GM21367 (cell line): Measurements from ENCODE around the gene C3orf80.
A peak's percentile ranks its signal among the peaks of the same experiment; 100 is the strongest.
"Not testable (repeated sequence)": the region's sequence is repeated elsewhere in the genome, so short reads cannot be mapped to it uniquely, and the experiment has no call there.

Experiments
- ATAC-seq: cut with Tn5 transposase; IDR thresholded peaks from one replicate; pipeline ENCODE4 v1.9.1; 2021; ENCODE audit not compliant: unreplicated experiment

The C3orf80 gene

DNA sequence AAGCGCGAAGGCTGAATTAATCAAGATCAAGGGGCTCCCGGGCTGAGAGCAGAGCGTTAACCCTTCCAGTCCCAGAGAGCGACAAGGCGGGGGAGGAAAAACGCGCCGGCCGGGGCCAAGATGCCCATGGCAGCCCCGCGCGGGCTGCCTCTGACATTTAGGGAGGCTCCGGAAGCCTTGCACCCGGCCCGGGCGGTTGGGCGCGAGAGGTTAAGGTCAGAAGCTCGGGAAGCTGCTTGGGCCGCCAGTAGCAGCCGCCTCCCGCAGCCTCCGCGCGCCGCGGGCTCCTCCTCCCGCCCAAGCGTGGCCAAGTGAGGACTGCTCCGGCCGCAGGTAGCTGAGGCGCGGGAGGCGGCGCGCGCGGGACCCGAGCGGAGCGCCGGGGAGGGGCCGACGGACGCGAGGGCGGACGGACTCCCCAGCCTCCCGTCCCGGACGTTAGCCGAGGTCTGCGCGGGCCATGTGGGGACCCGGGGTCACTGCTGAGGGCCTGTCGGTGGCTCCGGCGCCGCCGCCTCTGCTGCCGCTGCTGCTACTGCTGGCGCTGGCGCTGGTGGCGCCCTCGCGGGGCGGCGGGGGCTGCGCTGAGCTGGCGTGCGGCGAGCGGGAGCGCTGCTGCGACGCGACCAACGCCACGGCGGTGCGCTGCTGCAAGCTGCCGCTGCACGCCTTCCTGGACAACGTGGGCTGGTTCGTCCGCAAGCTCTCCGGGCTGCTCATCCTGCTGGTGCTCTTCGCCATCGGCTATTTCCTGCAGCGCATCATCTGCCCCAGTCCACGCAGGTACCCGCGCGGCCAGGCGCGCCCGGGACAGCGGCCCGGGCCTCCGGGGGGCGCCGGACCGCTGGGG is at the start of gene C3orf80:
Gene C3orf80, plus strand, starts transcription at position 247 of the 850 bp plus-strand sequence. Its CDS starts 214 bp downstream, at position 461.
- ATAC-seq = peak; percentile 83

DNA sequence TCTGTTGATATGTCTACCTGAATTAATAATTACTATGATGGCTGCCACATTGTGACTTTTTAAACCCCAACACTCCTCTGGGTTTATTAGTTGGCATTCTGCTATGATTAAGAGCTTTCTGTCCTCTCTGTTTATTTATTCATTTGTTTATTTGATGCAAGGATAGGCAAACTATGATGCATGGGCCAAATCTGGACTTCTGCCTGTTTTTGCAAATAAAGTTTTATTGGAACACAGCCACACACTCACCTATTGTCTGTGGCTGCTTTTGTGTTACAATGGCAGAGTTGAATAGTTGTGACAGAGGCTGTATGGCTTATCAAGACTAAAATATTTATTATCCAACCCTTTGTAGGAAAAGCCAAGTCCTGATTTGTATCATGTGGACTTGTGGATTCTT is 48.3 kb upstream of the C3orf80 start:
- no peak for ATAC-seq

DNA sequence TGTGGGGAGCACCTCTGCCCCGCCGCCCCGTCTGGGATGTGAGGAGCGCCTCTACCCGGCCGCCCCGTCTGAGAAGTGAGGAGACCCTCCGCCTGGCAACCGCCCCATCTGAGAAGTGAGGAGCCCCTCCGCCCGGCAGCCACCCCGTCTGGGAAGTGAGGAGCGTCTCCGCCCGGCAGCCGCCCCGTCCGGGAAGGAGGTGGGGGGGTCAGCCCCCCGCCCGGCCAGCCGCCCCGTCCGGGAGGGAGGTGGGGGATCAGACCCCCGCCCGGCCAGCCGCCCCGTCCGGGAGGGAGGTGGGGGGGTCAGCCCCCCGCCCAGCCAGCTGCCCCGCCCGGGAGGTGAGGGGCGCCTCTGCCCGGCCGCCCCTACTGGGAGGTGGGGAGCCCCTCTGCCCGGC is 46.6 kb upstream of the C3orf80 start:
- not testable (repeated sequence) for ATAC-seq

DNA sequence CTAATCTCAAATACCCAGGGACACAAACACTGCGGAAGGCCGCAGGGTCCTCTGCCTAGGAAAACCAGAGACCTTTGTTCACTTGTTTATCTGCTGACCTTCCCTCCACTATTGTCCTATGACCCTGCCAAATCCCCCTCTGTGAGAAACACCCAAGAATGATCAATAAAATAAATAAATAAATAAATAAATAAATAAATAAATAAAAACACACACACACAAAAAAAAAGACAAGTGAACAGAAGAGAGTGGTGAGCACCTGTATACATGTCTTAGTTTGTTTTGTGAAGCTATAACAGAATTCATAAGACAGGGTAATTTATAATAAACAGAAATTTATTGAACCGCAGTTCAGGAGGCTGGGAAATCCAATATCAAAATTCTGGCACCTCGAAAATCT is 45.8 kb upstream of the C3orf80 start:
- not testable (repeated sequence) for ATAC-seq

DNA sequence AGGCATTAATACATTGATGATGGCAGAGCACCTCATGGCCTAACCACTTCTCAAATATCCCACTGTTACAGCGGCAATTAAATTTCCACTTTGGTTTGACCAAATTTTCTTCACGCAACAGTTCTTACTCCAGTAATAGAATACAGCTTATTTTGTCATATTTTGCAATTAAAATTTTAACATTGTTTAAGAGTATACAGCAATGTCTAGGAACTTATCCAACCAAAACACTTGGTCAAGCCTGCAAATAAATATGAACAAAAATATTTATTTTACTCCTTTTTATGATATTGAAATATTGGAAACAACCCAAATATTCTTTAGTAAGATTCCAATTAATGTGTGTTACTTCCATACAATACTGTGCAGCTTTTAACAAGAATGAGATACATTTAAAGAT is 45.3 kb upstream of the C3orf80 start:
- ATAC-seq = no peak

DNA sequence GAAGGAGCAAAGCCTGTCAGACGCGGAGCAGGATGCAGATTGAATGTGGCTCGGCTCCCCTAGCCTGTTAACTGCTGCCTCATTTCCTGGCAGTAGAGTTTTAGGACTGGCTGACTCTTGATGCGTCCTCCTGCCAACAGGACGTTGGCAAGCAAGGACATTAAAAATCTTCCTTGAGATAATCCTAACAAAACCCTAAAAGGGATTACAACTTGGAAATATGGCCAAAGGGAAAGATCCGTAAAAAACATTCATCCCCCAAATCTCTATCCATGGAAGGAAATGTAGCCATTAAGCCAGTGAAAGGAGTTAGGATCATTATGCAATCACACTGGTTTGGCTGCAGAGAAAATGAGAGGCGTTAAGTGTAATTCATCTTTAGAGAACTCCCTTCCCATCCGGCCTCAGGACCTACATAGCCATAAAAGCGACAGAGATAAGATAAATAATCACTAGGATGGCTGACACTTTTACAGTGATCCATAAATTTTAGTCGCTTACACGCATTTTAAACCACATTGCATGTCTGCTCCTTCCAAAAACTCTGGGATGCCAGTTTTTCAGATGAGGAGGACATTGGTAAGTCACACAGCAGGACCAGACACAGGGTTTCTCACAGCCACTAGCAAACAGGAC is 44.5 kb upstream of the C3orf80 start:
- no peak for ATAC-seq

DNA sequence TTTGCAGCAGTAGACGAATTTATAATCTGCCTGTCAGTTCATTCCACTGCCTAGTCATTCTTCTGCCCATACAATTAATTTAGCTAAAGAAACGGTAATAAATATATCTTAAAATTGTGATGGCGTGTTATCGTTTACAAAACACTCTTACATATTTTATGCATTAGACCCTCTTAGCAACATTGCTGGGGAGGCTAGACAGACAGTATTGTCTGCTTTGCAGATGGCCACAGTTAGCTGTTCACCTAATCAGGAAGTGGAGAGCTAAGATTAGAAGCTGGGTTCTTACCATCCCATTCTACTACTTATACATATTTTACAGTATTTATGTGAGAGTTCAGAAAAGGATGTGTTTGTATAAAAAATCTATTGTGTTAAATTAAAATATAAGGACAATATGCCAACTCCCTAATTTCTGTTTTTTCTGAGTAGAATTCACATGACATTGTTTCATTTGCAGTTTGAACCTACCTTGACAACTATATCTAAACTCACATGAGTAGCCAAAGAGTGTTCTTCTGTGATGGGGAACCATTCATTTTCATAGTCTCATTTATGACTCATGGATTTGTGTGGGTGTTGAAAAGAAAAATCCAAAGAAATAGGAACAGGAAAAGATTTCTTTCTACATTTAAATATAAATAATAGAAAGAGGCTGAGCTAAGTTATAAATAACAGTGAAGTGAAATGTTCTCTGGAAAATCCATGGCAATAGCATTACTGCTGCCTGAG is 41.7 kb upstream of the C3orf80 start:
- ATAC-seq = no peak

DNA sequence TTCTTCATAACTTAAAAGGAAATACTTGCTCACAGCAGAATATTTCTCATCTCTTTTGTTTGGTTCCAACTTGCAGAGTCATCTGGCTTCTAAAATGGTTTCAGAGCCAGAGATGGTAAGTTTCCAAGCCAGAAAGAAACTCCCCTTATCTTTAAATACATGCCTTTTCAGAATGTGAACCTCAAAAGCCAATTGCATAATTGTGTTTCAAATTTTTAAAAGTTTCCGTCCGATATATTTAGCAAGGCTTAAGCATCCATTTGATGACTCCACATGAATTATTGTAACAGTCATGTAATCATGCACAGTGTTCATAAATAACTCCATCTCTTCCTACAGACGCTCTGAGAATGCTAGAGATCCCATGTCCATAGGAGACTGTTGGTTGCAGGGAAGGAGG is 40.6 kb upstream of the C3orf80 start:
- ATAC-seq = no peak

DNA sequence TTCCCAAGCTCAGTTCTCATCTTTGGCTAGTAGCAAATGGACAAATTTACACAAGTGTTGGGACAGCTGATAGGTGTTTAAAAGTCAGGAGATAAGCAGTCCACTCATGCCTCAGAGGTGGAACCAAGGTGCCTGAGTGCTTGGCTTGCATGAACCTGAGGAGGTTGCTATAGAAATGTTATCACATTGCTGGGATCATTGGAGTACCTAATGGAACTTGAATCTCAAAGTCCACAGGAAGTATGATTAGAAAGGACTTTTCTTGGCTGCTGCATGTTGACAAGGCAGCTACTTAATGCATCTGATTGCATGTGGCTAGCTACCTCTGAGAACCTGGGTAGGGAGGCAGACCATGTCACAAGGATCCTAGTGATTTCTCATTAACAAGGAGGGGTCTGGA is 39.5 kb upstream of the C3orf80 start:
- no peak for ATAC-seq

DNA sequence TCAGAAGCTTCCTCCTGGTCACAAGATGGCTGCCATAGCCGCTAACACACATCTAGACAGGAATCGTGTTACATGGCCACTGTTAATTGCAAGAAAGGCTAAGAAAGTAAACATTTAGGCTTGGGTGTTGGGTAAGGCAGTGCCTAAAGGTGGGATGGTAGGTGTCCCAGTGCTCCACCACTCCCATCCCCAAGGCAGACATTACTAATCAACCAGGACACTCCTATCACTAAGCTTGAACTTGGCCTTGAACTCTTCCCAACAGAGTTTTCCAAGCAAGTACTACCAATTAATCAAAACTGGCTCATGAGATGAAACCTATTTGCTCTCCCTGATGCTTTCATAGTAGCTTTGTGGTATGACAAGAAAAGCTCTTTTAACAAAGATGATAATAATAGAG is 37.9 kb upstream of the C3orf80 start:
- ATAC-seq = no peak

DNA sequence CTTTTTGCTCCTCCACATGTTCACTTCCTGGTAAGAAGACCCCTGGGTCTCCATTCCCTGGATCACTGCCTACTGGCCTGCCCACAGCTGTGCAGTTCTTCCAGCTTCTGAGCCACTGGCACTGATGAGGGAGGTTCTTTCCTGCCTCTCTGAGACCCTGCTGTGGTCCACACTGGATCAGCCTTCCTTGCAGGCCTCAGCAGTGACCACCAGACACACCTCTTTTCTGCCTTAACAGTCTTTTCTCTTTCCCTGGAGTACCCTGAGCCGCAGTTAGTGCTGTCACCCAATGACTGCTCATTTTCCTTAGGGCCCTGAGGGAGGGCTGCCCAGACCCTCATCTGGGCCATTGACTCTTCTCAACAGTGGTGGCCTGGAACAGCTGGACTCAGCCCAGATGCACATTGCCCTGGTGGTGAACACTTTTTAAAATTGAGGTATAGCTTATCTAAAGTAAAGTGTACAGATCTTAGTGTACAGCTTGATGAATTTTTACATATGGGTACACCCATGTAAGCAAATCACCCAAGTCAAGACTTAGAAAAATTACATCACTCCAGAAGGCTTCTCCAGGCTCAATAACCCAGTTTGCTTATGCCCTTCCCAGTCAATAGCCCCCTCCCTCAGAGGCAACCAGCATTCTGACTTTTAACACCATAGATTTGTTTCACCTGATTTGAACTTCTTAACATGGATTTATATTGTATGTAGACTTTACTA is 32.8 kb upstream of the C3orf80 start:
- ATAC-seq = no peak

DNA sequence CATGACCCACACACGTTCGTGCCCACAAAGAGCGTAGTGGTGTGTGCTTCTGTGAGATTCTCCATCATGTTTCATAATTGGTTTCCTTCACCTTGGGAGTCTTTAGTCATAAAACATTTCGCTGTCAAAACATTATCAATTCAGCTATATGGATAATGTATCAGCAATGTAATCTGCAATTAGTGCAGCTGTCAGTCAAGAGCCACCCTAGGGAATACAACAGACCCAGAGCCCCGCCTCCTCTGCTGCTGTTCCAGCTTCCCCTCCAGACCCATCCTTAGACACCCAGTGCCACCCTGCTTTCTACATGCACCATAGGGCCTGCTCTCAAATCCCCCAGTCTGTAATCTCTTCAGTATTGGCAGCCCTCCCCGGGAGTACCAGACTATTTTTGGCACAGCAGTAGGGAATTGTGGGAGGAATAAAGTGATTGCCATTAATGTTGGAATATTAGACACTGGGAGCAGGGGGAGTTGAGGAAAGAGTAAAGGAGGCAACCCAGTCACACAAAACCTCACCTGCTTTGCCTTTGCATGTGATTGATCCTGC is 31.5 kb upstream of the C3orf80 start:
- ATAC-seq = no peak

DNA sequence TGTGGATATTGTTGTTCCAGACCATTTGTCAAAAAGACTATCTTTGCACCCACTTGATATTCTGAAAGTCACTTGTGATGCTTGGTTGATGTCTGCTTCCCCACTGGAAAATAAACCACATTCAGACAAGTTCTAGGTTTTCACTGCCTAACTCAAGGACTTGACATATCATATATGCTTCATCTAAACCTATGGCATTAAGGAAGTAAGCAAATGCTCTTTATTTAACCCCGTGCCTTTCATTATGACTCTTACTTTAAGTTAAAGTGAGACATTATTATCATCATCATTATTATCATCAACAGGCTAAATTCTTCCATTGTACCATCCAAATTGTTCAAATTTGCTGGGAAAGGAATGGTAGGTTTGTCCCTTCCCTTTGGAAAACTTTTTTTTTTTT is 30.8 kb upstream of the C3orf80 start:
- ATAC-seq = no peak

DNA sequence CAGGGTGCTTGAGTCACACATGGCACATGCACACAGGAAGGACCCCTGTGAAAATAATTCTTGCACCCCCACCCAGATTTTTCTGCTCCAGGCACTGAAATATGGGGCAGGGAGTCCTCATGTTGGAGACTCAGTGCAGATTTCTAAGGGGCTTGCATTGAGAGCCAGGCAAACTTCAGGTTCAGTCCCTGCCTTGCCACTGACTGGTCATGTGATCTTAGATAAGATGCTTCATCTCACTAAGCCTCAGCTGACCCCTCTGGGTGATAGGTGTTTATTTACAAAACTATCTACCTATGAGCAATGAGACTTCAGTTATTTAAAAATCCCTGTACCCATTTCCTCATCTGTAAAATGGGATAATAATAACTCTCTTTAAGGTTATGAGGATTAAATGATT is 30.1 kb upstream of the C3orf80 start:
- no peak for ATAC-seq

DNA sequence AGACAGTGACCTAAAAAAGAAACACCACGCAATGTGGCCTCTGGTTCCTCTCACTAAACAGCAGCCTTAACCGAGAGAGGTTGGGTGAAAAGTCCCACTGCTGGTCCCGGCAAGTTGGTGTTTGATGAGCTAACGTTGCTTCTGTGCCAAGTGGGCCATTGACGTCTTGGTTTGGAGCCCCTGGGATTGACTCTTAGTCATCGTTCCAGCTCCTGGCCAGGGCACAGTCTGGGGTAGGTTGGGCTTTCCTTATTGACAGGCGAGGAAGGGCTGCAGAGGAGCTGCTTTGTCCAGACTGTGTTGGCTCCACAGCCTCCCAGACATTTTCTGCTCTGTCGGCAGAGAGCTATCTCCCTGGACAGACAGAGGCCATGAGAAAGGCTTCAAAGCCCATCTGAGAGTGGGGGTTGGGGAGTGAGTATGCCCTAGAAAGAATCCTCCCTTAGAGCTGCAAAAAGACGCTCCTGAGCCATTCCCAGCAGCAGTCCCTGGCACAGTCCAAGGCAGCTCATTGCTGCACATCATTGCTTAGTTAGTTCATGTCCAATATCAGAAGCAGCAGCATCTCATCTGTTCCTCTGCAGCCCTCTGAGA is 28.6 kb upstream of the C3orf80 start:
- ATAC-seq = no peak

DNA sequence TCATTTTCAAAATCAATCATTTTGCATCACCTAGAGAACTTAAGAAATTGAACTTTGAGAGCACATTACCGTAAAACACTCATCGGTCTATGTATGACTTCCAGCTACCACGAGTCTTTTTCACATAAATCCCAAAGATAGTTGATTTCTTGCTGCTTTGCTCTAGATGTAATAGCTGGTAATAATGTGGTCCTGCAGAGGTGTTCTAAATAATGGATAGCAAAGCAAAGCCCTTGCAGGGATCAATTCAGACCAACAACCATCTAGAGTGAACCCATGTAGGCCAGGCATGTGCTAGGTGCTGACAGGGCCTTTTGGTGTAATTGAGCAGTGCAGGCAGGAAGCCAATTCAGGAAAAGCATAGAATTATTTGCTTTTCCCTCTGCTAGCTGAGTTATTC is 26.1 kb upstream of the C3orf80 start:
- ATAC-seq = no peak

DNA sequence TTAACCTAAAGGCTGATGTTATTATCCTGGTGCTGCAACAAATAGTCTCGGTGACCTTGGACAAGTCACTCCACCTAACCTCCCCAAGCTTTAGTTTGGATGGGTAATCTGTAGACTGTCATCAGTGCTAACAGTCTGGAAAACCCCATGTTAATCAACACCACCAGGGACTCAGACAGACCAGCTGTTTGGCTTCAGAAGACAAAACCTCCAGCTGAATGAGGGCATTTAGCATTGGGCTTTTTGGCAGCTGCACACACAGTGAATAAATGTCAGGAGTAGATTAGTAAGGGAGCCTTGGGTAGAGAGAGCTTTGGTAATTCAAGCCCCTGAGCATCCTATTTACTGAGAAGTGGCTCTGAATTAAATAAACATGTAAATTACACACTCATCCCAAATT is 24.9 kb upstream of the C3orf80 start:
- ATAC-seq = no peak

DNA sequence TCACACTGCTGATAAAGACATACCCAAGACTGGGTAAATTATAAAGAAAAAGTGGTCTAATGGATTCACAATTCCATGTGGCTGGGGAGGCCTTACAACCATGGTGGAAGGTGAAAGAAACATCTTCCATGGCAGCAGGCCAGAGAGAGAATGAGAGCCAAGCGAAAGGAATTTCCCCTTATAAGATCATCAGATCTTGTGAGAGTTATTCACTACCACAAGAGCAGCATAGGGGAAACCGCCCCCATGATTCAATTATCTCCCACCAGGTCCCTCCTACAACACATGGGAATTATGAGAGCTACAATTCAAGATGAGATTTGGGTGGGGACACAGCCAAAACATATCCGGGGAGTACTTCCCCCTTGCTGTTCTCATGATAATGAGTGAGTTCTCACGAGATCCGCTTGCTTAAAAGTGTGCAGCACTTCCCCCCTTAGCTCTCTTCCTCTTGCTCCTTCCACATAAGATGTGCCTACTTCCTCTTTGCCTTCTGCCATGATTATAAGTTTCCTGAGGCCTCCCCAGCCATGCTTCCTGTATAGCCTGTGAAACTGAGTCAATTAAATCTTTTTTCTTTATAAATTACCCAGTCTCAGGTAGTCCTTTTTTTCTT is 20.7 kb upstream of the C3orf80 start:
- not testable (repeated sequence) for ATAC-seq

DNA sequence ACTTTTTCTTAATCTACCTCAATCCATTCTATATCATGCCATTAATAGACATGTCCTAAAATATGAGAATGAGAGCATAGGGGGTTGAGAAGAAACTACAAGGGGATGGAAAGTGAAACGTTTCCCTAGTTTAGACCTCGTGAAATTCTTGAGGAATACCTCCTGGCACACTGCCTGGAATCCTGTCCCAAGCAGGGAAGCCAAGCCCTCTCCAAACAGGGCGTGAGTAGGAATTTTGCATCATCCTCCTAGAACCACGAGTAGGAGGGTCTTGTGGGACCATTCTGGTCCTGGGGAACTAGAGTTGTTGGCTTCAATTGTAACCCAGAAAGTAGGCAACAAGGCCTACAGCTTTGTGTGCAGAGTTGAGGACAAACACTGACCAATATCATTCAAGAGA is 19.6 kb upstream of the C3orf80 start:
- ATAC-seq = no peak

DNA sequence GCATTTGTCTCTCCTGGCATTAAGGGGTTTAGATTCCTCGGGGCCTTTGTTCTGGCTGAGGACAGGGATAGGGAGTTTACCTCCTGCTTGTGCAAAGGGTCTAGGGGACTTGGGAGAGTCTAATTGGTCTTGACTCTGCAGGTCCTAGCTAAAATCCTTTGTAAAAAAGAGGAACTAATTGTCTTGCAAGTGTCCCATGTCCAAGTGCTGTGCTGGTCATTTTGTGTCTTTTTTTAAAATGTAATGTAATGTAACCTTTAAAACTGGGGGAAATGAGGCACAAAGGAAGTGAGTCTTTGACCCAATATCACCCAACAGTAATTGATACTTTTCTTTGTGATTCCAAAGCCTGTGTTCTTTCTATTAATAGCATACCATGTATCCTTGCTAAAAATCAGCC is 14.9 kb upstream of the C3orf80 start:
- no peak for ATAC-seq
